Epithelial cell of proximal tubule (primary cell): ENCODE results near the gene COL23A1. TPM values are rescaled to one million over a fixed set of nuclear protein-coding genes. Genes with fewer than 3 reads are reported as not detected.
"Not testable (repeated sequence)": the region's sequence is repeated elsewhere in the genome, so short reads cannot be mapped to it uniquely, and the experiment has no call there.

Experiments used
- DNase-seq: peaks from one replicate; pipeline ENCODE4 v3.0.0-alpha.2; 2011; ENCODE audit warnings: low read depth
- H3K4me3 ChIP-seq: 2 replicates; pipeline ENCODE4 v1.5.1; 2011; ENCODE audit warnings: low read depth, mild to moderate bottlenecking, low read length
- CTCF ChIP-seq: conservative IDR thresholded peaks from 2 replicates; pipeline ENCODE4 v1.5.1; 2012; ENCODE audit warnings: low read depth, mild to moderate bottlenecking, low read length
- total RNA-seq: library from RNA; depleted of rRNA; stranded (reverse); fragments of >200 nt; gene quantifications from 2 replicates; pipeline ENCODE4 v1.2.3, GENCODE V29; 2015

The COL23A1 gene
- total RNA-seq, 1 donor from 2014 or later = not detected

- H3K4me3 ChIP-seq = no peak overlapping the region
- no peak for TF ChIP-seq CTCF
- no peak for DNase-seq
These were observed 283.6 kb downstream of the COL23A1 start for GRCh38 chr5:178306430-178307225.

DNA sequence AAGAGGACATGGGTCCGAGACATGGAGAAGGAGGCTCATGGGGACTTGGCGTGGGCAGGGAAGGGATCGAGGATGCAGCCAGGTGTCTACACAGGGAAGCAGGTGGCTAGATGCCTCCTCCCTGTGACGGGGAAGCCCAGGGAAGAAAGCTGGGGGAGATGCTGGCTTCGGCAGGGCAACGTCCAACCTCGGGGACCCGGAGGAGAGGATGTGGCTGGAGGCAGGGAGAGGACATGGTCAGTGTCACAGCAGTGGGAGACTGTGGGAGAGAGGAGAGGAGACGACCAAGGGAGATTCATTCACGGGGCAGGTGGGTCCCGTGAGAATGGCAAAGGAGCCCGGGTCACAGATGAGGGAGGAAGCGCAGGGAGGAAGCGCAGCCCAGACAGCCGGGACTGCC lies 284.4 kb downstream of the COL23A1 start:
- no peak for DNase-seq
- H3K4me3 ChIP-seq = no peak overlapping the region
- TF ChIP-seq CTCF = no peak

GRCh38 chr5:178304761-178305645 lies 285.2 kb downstream of the COL23A1 start:
- no peak for DNase-seq
- H3K4me3 ChIP-seq = no peak overlapping the region
- TF ChIP-seq CTCF = no peak

DNA sequence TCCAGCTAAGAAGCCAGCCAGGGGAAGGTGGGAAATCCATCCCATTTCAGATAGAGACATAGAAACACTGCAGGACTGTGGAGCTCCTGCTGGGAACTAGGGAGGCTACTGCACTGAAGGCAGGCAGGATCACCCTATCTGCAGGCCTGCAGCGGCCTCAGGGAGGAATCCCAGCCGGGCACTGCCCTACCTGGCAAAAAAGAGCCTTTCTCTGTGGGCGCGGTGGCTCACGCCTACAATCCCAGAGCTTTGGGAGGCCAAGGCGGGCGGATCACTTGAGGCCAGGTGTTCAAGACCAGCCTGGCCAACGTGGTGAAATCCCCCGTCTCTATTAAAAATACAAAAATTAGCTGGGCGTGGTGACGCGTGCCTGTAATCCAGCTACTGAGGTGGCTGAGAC lies 286.2 kb downstream of the COL23A1 start:
- no peak for TF ChIP-seq CTCF
- DNase-seq = no peak
- no peak overlapping the region for H3K4me3 ChIP-seq

GRCh38 chr5:178302321-178302720 lies 287.9 kb downstream of the COL23A1 start:
- not testable (repeated sequence) for DNase-seq, H3K4me3 ChIP-seq

DNA sequence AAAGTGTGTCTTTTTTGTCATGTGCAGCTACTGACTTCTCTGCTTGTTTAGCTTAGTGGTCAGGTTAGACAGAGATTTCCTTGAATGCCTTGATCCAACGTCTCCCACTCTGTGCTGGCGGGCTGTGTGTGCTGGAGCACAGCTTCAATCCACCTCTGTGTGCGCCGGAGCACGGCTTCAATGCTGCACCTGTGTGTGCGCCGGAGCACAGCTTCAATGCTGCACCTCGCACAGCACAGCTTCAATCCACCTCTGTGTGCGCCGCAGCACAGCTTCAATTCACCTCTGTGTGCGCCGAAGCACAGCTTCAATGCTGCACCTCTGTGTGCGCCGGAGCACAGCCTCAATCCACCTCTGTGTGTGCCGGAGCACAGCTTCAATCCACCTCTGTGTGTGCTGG lies 288.6 kb downstream of the COL23A1 start:
- no peak overlapping the region for H3K4me3 ChIP-seq
- DNase-seq = no peak
- no peak for TF ChIP-seq CTCF

- no peak overlapping the region for H3K4me3 ChIP-seq
- no peak for DNase-seq
- no peak for TF ChIP-seq CTCF
These were observed 291.8 kb downstream of the COL23A1 start for GRCh38 chr5:178298283-178298807.
